NCI-H128 (cell line): ENCODE measurements around the gene PPARA.
"Not testable (repeated sequence)": the region's sequence is repeated elsewhere in the genome, so short reads cannot be mapped to it uniquely, and the experiment has no call there.

Experiments
- DNase-seq: peaks from one replicate; lab custom pipeline; 2025; ENCODE audit not compliant: unreplicated experiment; lab: John Stamatoyannopoulos, UW

The PPARA gene

DNA sequence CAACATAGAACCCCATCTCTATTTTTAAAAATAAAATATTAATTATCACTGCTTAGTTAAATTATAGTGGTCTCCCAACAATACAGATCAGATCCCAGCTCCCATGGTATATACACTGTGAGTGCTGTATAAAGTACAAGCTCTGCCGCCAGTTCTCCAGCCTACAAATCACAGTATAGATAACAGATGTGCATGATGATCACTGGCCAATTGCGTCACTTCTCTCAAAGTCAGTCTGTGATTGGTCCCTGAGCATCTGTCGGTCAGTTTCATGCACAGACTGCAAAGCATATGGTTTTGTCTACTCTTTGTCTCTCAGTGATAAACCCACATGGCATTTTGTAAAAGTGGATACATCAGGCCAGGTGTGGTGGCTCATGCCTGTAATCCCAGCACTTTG is 15.7 kb downstream of the PPARA start:
- DNase-seq: no peak

- no peak for DNase-seq
Observed at GRCh38 chr22:46169628-46170027, 19.3 kb downstream of the PPARA start.

- DNase-seq: no peak
Observed at GRCh38 chr22:46171940-46172339, 21.6 kb downstream of the PPARA start.

- DNase-seq: no peak
Observed at GRCh38 chr22:46172522-46173110, 22.3 kb downstream of the PPARA start.

- DNase-seq: no peak
Observed at GRCh38 chr22:46173152-46173551, 22.8 kb downstream of the PPARA start.

- no peak for DNase-seq
Observed at GRCh38 chr22:46175631-46176030, 25.3 kb downstream of the PPARA start.

DNA sequence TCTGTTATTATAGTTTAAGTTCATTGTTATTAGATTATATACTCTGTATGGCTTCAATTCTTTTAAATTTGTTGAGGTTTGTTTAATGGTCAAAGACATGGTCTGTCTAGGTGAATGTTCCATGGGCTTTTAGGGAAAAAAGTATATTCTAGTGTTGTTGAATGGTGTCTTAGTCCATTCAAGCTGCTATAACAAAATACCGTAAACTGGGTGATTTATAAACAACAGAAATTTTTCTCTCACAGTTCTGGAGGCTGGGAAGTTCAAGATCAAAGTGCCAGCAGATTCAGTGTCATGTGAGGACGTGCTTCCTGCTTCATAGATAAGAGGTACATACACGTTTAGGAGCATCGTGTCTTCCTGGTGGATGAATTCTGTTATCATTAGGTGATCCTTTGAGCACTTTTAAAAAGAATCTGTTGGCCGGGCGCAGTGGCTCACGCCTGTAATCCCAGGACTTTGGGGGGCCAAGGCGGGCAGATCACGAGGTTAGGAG is 26.2 kb downstream of the PPARA start:
- no peak for DNase-seq

DNA sequence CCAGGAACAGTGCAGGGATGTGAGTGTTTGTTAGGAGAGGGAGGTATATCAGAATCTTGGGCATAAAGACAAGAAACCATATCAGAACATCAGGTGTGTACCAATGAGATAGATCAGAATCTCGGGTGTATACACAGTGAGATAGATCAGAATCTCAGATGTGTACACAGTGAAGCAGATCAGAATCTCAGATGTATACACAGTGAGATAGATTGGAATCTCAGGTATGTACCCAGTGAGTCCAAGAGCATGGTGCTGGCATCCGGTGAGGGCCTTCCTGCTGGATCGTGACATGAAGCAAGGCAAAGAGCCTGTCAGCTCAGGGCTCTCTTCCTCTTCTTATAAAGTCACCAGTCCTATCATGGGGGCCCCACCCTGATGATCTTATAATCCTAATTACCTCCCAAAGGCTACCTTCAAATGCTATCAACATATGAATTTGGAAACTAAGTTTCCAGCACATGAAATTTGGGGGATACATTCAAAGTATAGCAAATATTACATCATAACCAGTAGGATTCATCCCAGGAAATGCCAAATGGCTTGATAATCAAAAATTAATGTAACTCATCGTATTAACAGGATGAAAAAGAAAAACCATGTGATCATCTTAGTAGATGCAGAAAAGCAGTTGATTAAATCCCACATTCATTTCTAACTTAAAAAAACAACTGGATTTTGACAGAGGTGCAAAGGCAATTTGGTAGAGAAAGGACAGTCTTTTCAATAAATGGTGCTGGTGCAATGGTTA is 28.6 kb downstream of the PPARA start:
- DNase-seq: no peak

GRCh38 chr22:46179748-46180147 is 29.4 kb downstream of the PPARA start:
- no peak for DNase-seq

GRCh38 chr22:46180370-46181137 is 30.2 kb downstream of the PPARA start:
- no peak for DNase-seq

- no peak for DNase-seq
Observed at GRCh38 chr22:46183733-46184132, 33.4 kb downstream of the PPARA start.

- DNase-seq: no peak
Observed at GRCh38 chr22:46185283-46185682, 35.0 kb downstream of the PPARA start.

DNA sequence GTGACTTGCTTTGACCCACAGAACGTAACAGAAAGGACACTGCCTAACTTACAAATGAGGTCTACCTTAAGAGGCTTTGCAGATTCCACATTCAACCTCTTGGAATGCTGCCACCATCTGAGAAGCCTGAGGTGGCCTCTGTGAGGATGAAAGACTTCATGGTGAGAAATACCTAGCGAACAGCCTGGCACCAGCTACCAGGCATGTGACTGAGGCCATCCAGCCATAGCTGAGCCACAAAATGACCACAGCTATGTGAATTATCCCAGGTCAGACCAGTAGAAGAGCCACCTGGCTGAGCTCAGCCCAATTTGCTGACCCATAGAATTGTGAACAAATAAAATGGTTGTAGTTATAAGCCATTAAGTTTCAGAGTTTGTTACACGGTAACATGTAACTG is 37.5 kb downstream of the PPARA start:
- no peak for DNase-seq

- DNase-seq: no peak
Observed at GRCh38 chr22:46192210-46192993, 42.1 kb downstream of the PPARA start.

DNA sequence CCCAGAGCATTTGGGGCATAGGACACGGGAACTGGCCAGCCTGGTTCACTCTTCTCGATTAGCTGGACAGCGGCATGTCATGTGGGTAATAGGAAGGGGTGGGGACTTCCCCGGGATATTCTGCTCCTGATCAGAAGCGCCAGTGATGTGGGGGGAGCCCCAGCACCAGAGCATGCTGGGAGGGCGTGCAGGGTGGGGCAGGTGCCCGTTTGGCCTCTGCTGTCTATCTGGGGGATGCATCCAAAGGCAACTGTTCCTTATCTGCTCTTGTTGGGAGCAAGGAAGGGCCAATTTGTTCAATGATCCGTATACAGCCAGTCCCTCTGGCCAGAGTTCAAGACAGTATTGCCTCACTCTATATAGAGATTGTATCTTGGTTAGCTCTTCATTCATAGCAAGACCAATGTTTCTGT is 43.6 kb downstream of the PPARA start:
- DNase-seq: no peak

- DNase-seq: no peak
Observed at GRCh38 chr22:46195487-46196165, 45.3 kb downstream of the PPARA start.

GRCh38 chr22:46196278-46196677 is 46.0 kb downstream of the PPARA start:
- DNase-seq: no peak

GRCh38 chr22:46198274-46198673 is 47.9 kb downstream of the PPARA start:
- no peak for DNase-seq

DNA sequence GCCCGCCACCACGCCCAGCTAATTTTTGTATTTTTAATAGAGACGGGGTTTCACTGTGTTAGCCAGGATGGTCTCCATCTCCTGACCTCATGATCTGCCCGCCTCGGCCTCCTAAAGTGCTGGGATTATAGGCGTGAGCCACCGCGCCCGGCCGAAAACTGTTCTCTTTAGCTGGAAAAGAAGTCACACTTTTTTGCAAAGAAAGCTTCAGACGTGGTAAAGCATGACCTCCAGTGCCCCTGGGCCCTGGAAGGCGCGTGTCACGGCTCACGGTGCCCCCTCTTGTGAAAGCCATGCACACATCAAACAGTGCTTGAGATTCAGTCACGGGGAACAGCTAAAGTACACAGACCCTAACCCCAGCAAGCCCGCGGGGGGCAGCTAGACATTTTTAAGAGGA is 48.5 kb downstream of the PPARA start:
- not testable (repeated sequence) for DNase-seq

- DNase-seq: no peak
Observed at GRCh38 chr22:46201059-46201757, 50.9 kb downstream of the PPARA start.
